ENCODE data around the gene WBP2NL. TPM values are rescaled to one million over a fixed set of nuclear protein-coding genes. Genes with fewer than 3 reads are reported as not detected.

WBP2NL gene
- total and polyA plus RNA-seq, 2 of the 8 experiments (the other 6 are each of a cell fraction or from before 2014, with no cell fraction given) = not detected

DNA sequence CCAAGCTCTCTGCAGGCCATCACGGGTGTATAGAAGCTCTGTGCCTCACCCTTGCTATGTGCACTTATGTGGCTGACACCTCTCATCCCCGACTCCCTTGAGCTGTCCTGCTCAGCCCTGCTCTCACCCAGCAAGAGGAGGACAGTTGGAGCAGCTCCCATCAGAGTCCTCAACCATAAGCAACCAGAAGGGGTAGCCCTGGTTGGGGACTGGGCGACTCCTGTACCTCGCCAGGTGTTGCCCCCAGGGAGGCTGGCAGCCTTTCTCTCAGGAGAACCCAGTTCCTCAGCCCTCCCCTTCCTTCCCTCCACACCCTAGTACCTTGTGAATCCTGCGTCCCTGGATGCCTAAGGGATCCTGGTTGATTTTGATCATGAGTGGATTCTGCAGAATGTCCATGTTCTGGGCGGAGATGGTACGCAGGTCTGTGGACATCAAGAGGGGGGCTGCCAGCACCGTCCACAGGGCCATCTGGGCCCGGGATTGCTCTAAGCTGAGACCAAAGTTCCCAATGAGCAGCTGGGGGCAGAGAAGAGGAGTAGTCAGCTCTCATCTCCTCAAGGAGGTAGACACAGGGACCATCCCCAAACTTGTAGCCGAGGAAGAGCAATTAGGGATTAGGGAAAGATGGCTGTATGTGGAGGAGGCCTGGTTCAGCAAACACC is 64.0 kb downstream of the WBP2NL start (continued):
- TF ChIP-seq ZNF274 (IDR thresholded peaks at IDR 0.05; ENCODE audit: borderline replicate concordance, extremely low read depth, low read length) = no peak
- TF ChIP-seq POLR2AphosphoS5 (IDR thresholded peaks at IDR 0.05; ENCODE audit: low read depth, low read length) = no peak
- TF ChIP-seq, protein P1, sequence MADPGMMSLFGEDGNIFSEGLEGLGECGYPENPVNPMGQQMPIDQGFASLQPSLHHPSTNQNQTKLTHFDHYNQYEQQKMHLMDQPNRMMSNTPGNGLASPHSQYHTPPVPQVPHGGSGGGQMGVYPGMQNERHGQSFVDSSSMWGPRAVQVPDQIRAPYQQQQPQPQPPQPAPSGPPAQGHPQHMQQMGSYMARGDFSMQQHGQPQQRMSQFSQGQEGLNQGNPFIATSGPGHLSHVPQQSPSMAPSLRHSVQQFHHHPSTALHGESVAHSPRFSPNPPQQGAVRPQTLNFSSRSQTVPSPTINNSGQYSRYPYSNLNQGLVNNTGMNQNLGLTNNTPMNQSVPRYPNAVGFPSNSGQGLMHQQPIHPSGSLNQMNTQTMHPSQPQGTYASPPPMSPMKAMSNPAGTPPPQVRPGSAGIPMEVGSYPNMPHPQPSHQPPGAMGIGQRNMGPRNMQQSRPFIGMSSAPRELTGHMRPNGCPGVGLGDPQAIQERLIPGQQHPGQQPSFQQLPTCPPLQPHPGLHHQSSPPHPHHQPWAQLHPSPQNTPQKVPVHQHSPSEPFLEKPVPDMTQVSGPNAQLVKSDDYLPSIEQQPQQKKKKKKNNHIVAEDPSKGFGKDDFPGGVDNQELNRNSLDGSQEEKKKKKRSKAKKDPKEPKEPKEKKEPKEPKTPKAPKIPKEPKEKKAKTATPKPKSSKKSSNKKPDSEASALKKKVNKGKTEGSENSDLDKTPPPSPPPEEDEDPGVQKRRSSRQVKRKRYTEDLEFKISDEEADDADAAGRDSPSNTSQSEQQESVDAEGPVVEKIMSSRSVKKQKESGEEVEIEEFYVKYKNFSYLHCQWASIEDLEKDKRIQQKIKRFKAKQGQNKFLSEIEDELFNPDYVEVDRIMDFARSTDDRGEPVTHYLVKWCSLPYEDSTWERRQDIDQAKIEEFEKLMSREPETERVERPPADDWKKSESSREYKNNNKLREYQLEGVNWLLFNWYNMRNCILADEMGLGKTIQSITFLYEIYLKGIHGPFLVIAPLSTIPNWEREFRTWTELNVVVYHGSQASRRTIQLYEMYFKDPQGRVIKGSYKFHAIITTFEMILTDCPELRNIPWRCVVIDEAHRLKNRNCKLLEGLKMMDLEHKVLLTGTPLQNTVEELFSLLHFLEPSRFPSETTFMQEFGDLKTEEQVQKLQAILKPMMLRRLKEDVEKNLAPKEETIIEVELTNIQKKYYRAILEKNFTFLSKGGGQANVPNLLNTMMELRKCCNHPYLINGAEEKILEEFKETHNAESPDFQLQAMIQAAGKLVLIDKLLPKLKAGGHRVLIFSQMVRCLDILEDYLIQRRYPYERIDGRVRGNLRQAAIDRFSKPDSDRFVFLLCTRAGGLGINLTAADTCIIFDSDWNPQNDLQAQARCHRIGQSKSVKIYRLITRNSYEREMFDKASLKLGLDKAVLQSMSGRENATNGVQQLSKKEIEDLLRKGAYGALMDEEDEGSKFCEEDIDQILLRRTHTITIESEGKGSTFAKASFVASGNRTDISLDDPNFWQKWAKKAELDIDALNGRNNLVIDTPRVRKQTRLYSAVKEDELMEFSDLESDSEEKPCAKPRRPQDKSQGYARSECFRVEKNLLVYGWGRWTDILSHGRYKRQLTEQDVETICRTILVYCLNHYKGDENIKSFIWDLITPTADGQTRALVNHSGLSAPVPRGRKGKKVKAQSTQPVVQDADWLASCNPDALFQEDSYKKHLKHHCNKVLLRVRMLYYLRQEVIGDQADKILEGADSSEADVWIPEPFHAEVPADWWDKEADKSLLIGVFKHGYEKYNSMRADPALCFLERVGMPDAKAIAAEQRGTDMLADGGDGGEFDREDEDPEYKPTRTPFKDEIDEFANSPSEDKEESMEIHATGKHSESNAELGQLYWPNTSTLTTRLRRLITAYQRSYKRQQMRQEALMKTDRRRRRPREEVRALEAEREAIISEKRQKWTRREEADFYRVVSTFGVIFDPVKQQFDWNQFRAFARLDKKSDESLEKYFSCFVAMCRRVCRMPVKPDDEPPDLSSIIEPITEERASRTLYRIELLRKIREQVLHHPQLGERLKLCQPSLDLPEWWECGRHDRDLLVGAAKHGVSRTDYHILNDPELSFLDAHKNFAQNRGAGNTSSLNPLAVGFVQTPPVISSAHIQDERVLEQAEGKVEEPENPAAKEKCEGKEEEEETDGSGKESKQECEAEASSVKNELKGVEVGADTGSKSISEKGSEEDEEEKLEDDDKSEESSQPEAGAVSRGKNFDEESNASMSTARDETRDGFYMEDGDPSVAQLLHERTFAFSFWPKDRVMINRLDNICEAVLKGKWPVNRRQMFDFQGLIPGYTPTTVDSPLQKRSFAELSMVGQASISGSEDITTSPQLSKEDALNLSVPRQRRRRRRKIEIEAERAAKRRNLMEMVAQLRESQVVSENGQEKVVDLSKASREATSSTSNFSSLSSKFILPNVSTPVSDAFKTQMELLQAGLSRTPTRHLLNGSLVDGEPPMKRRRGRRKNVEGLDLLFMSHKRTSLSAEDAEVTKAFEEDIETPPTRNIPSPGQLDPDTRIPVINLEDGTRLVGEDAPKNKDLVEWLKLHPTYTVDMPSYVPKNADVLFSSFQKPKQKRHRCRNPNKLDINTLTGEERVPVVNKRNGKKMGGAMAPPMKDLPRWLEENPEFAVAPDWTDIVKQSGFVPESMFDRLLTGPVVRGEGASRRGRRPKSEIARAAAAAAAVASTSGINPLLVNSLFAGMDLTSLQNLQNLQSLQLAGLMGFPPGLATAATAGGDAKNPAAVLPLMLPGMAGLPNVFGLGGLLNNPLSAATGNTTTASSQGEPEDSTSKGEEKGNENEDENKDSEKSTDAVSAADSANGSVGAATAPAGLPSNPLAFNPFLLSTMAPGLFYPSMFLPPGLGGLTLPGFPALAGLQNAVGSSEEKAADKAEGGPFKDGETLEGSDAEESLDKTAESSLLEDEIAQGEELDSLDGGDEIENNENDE (IDR thresholded peaks at IDR 0.05; ENCODE audit: insufficient replicate concordance, low read length) = no peak
- TF ChIP-seq KDM5A (IDR thresholded peaks at IDR 0.05; ENCODE audit: low read length) = no peak
- TF ChIP-seq, protein P2, sequence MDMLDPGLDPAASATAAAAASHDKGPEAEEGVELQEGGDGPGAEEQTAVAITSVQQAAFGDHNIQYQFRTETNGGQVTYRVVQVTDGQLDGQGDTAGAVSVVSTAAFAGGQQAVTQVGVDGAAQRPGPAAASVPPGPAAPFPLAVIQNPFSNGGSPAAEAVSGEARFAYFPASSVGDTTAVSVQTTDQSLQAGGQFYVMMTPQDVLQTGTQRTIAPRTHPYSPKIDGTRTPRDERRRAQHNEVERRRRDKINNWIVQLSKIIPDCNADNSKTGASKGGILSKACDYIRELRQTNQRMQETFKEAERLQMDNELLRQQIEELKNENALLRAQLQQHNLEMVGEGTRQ (IDR thresholded peaks at IDR 0.05; ENCODE audit: low read length) = no peak
- TF ChIP-seq CREB1 (IDR thresholded peaks at IDR 0.05) = no peak
- no peak for TF ChIP-seq YY1 (IDR thresholded peaks at IDR 0.05; ENCODE audit: low read depth, low read length)
- no peak for TF ChIP-seq EZH2 (IDR thresholded peaks at IDR 0.05; ENCODE audit: low read depth, low read length, severe bottlenecking)
- no peak for TF ChIP-seq CBX5 (IDR thresholded peaks at IDR 0.05; ENCODE audit: low read depth, low read length)
- no peak for TF ChIP-seq CEBPB (IDR thresholded peaks at IDR 0.05; ENCODE audit: low read depth, low read length)

Measured in H1 (cell line).